H1 (cell line): Measurements from ENCODE around the gene DTWD2. TPM values are rescaled to one million over a fixed set of nuclear protein-coding genes. Genes with fewer than 3 reads are reported as not detected.

Experiments used
- E2F6 ChIP-seq: IDR thresholded peaks from 2 replicates; pipeline ENCODE4 v1.6.1; 2012; ENCODE audit warnings: inconsistent platforms
- GABPA ChIP-seq: IDR thresholded peaks from 2 replicates; pipeline ENCODE4 v1.6.1; 2011; ENCODE audit warnings: mild to moderate bottlenecking, low read length, moderate library complexity, borderline replicate concordance; ENCODE audit not compliant: insufficient read depth
- SIX5 ChIP-seq: IDR thresholded peaks from 2 replicates; pipeline ENCODE4 v1.6.1; 2011; ENCODE audit warnings: mild to moderate bottlenecking, low read depth, low read length
- polyA plus RNA-seq, 7 experiments: library from polyadenylated mRNA; depleted of rRNA in 3 of 7; stranded (reverse) in 5 of 7; unstranded in 2 of 7; fragments of >200 nt in 5 of 7; fragments of 200-250 nt in 2 of 7; gene quantifications; 1 replicate in 5 of 7; 2 replicates in 1 of 7; 4 replicates in 1 of 7; pipeline versions ENCODE4 v1.2.1 to v1.2.3, GENCODE V29; 2011 to 2013; ENCODE audit warnings: missing spikeins in 2 of 7, mixed read lengths in 2 of 7
- total RNA-seq: library from RNA; stranded (reverse); fragmentation: NEBNext Ultra II Directional; extraction: Animal tissue kit (Norgen Biotek cat#: 25700); gene quantifications from 2 replicates; pipeline ENCODE4 v1.2.1, GENCODE V29; 2021

Gene DTWD2
- total and polyA plus RNA-seq, 2 of the 8 experiments (the other 6 are each of a cell fraction or from before 2014, with no cell fraction given) = 4.3 to 17.1 TPM

- TF ChIP-seq GABPA (no peak), SIX5 (no peak), E2F6 (no peak)
Measured at GRCh38 chr5:119017994-119018393, 29.6 kb upstream of the DTWD2 start (continued).
